H1 (cell line): ENCODE data around the gene MOB1B. TPM values are rescaled to one million over a fixed set of nuclear protein-coding genes. Genes with fewer than 3 reads are reported as not detected.

Source experiments
- CTCF ChIA-PET: fragments of 300-600 bp; sonication (Branson Sonifier 250); formaldehyde crosslinking; loops from one replicate; lab custom pipeline; 2021; ENCODE audit not compliant: partially characterized antibody; lab: Charles Lee
- POLR2A ChIA-PET: fragments of 300-600 bp; sonication (Branson Sonifier 250); formaldehyde crosslinking; loops from one replicate; lab custom pipeline; 2021; ENCODE audit warnings: inconsistent platforms; ENCODE audit not compliant: partially characterized antibody; lab: Charles Lee
- DNase-seq, 2 experiments: peaks; one replicate each; pipeline versions ENCODE4 v3.0.0 to v3.0.0-alpha.2; 2010 to 2022; ENCODE audit warnings: low spot score in 2 of 2, low read depth in 1 of 2, mixed read lengths in 1 of 2
- FAIRE-seq: peaks from 2 replicates; lab custom pipeline; 2011; peaks lifted over from hg19 to GRCh38; lab: Jason Lieb, UNC
- H2AFZ ChIP-seq: 2 replicates; pipeline ENCODE4 v1.8.1; 2012; ENCODE audit warnings: low read length, inconsistent platforms
- H2AK5ac ChIP-seq: 2 replicates; pipeline ENCODE4 v1.6.1; 2013; ENCODE audit warnings: low read depth, low read length
- H2BK120ac ChIP-seq: replicated peaks from 2 replicates; pipeline ENCODE3; 2013; ENCODE audit warnings: low read depth, low read length, inconsistent platforms
- H2BK12ac ChIP-seq: 2 replicates; pipeline ENCODE4 v1.6.1; 2013; ENCODE audit warnings: low read depth, low read length
- H2BK15ac ChIP-seq: 2 replicates; pipeline ENCODE4 v1.6.1; 2013; ENCODE audit warnings: low read length
- H2BK20ac ChIP-seq: 2 replicates; pipeline ENCODE4 v1.6.1; 2013; ENCODE audit warnings: low read length
- H2BK5ac ChIP-seq: 2 replicates; pipeline ENCODE4 v1.6.1; 2013; ENCODE audit warnings: low read depth, low read length
- H3K14ac ChIP-seq: 2 replicates; pipeline ENCODE4 v1.6.1; 2013; ENCODE audit warnings: inconsistent platforms; ENCODE audit not compliant: insufficient read length
- H3K18ac ChIP-seq: 2 replicates; pipeline ENCODE4 v1.6.1; 2013; ENCODE audit warnings: low read length; ENCODE audit errors: extremely low read depth
- H3K23ac ChIP-seq: 2 replicates; pipeline ENCODE4 v1.6.1; 2013; ENCODE audit warnings: inconsistent platforms; ENCODE audit not compliant: insufficient read length
- H3K23me2 ChIP-seq: 2 replicates; pipeline ENCODE4 v1.6.1; 2013; ENCODE audit warnings: low read depth, low read length
- H3K27ac ChIP-seq: 2 replicates; pipeline ENCODE4 v1.6.1; 2011; ENCODE audit warnings: low read depth, low read length, inconsistent platforms
- H3K27me3 ChIP-seq, 4 experiments: replicated peaks in 1 of 4; 1 replicate in 1 of 4; 2 replicates in 3 of 4; pipeline versions ENCODE4 v1.6.1 to v1.8.1; 2011 to 2013; ENCODE audit warnings: low read length in 3 of 4, mild to moderate bottlenecking in 3 of 4, inconsistent platforms in 2 of 4, mixed read lengths in 2 of 4, moderate library complexity in 1 of 4; ENCODE audit not compliant: control insufficient read depth in 3 of 4, insufficient read depth in 3 of 4; ENCODE audit errors: extremely low read depth in 1 of 4
- H3K36me3 ChIP-seq, 4 experiments: 2 replicates each; pipeline versions ENCODE4 v1.6.1 to v1.8.1; 2011 to 2013; ENCODE audit warnings: mild to moderate bottlenecking in 4 of 4, low read length in 3 of 4, moderate library complexity in 2 of 4, control low read depth in 1 of 4, inconsistent platforms in 1 of 4; ENCODE audit not compliant: insufficient read depth in 4 of 4, control insufficient read depth in 2 of 4
- H3K4ac ChIP-seq: replicated peaks from 2 replicates; pipeline ENCODE3; 2013; ENCODE audit warnings: low read length, low read depth, mixed read lengths, inconsistent platforms; ENCODE audit not compliant: insufficient read length
- H3K4me1 ChIP-seq, 4 experiments: replicated peaks in 1 of 4; 1 replicate in 1 of 4; 2 replicates in 3 of 4; pipeline versions ENCODE4 v1.6.1 to v1.8.1; 2011 to 2013; ENCODE audit warnings: low read length in 3 of 4, inconsistent platforms in 2 of 4, mixed read lengths in 1 of 4; ENCODE audit not compliant: insufficient read depth in 4 of 4, control insufficient read depth in 3 of 4
- H3K4me2 ChIP-seq, 2 experiments: 2 replicates each; pipeline versions ENCODE4 v1.6.1 to v1.8.1; 2011 to 2013; ENCODE audit warnings: low read depth in 2 of 2, low read length in 2 of 2, control low read depth in 1 of 2, inconsistent platforms in 1 of 2, mild to moderate bottlenecking in 1 of 2; ENCODE audit not compliant: insufficient read depth in 1 of 2
- H3K4me3 ChIP-seq, 4 experiments: fragments of 200-600, 300-600 bp in 1 of 4; sonication (generic), shearing (Covaris generic), sonication (Bioruptor Twin) in 1 of 4; 2 replicates each; pipeline versions ENCODE4 v1.5.1 to v1.8.1; 2011 to 2016; ENCODE audit warnings: low read length in 4 of 4, low read depth in 3 of 4, control low read depth in 2 of 4, inconsistent platforms in 2 of 4, mild to moderate bottlenecking in 2 of 4, mixed read lengths in 1 of 4, moderate library complexity in 1 of 4; ENCODE audit not compliant: insufficient read depth in 2 of 4; ENCODE audit errors: extremely low read depth in 1 of 4
- H3K56ac ChIP-seq: replicated peaks from 2 replicates; pipeline ENCODE3; 2013; ENCODE audit warnings: low read depth, mild to moderate bottlenecking, mixed read lengths, low read length, inconsistent platforms; ENCODE audit not compliant: insufficient read length
- H3K79me1 ChIP-seq: 2 replicates; pipeline ENCODE4 v1.6.1; 2013; ENCODE audit warnings: low read depth, low read length, control low read depth
- H3K79me2 ChIP-seq, 2 experiments: 2 replicates each; pipeline versions ENCODE4 v1.6.1 to v1.8.1; 2012 to 2013; ENCODE audit warnings: low read length in 2 of 2, mild to moderate bottlenecking in 2 of 2, inconsistent platforms in 1 of 2; ENCODE audit not compliant: insufficient read depth in 2 of 2, control insufficient read depth in 1 of 2
- H3K9ac ChIP-seq, 4 experiments: replicated peaks in 1 of 4; 1 replicate in 1 of 4; 2 replicates in 3 of 4; pipeline versions ENCODE4 v1.6.1 to v1.8.1; 2011 to 2013; ENCODE audit warnings: low read depth in 3 of 4, low read length in 3 of 4, control low read depth in 2 of 4, mild to moderate bottlenecking in 2 of 4, moderate library complexity in 2 of 4, inconsistent platforms in 1 of 4; ENCODE audit errors: extremely low read depth in 1 of 4
- H3K9me3 ChIP-seq, 2 experiments: 2 replicates each; pipeline versions ENCODE4 v1.6.1 to v1.8.1; 2012 to 2013; ENCODE audit warnings: mild to moderate bottlenecking in 2 of 2, moderate library complexity in 2 of 2, control low read depth in 1 of 2, inconsistent platforms in 1 of 2, low read depth in 1 of 2, low read length in 1 of 2, mixed read lengths in 1 of 2; ENCODE audit not compliant: insufficient read depth in 2 of 2
- H4K20me1 ChIP-seq, 2 experiments: replicated peaks in 1 of 2; 2 replicates each; pipeline versions ENCODE3 to v1.8.1; 2011 to 2013; ENCODE audit warnings: inconsistent platforms in 2 of 2, low read length in 2 of 2, mild to moderate bottlenecking in 1 of 2; ENCODE audit not compliant: insufficient read depth in 2 of 2, control insufficient read depth in 1 of 2
- H4K5ac ChIP-seq: 2 replicates; pipeline ENCODE4 v1.6.1; 2013; ENCODE audit warnings: low read length, low read depth, mixed read lengths, inconsistent platforms; ENCODE audit not compliant: insufficient read length
- H4K8ac ChIP-seq: 2 replicates; pipeline ENCODE4 v1.8.0; 2013; ENCODE audit warnings: mild to moderate bottlenecking, moderate library complexity, low read length, inconsistent platforms; ENCODE audit not compliant: insufficient read depth; ENCODE audit errors: extremely low read depth
- H4K91ac ChIP-seq: replicated peaks from 2 replicates; pipeline ENCODE3; 2013; ENCODE audit warnings: low read length, mixed read lengths, inconsistent platforms; ENCODE audit not compliant: insufficient read length
- BCL11A ChIP-seq, 2 experiments: IDR thresholded peaks; one replicate each; pipeline ENCODE4 v1.6.1; 2011; ENCODE audit warnings: low read depth in 2 of 2, low read length in 2 of 2, mild to moderate bottlenecking in 2 of 2
- GTF2F1 ChIP-seq: IDR thresholded peaks from 2 replicates; pipeline ENCODE4 v1.6.1; 2012; ENCODE audit warnings: low read depth, low read length, improper control_type of control experiment, borderline replicate concordance
- WGBS, 2 experiments: shearing (Covaris generic) in 1 of 2; methylation state at CpG; one replicate each; pipeline versions ENCODE4 v1.1.6 to v1.1.7; 2013 to 2015; ENCODE audit warnings: low lambda C conversion rate in 2 of 2, mixed read lengths in 2 of 2, inconsistent platforms in 1 of 2, low coverage in 1 of 2, missing lambda C conversion rate in 1 of 2; ENCODE audit not compliant: insufficient replicate concordance in 2 of 2, insufficient coverage in 1 of 2, insufficient read length in 1 of 2; ENCODE audit errors: extremely low coverage in 1 of 2, missing lambda C conversion rate in 1 of 2; 5-methylcytosine and 5-hydroxymethylcytosine counted together
- polyA plus RNA-seq, 7 experiments: library from polyadenylated mRNA; depleted of rRNA in 3 of 7; stranded (reverse) in 5 of 7; unstranded in 2 of 7; fragments of >200 nt in 5 of 7; fragments of 200-250 nt in 2 of 7; gene quantifications; 1 replicate in 5 of 7; 2 replicates in 1 of 7; 4 replicates in 1 of 7; pipeline versions ENCODE4 v1.2.1 to v1.2.3, GENCODE V29; 2011 to 2013; ENCODE audit warnings: missing spikeins in 2 of 7, mixed read lengths in 2 of 7
- total RNA-seq: library from RNA; stranded (reverse); fragmentation: NEBNext Ultra II Directional; extraction: Animal tissue kit (Norgen Biotek cat#: 25700); gene quantifications from 2 replicates; pipeline ENCODE4 v1.2.1, GENCODE V29; 2021

MOB1B gene
- total and polyA plus RNA-seq, 2 of the 8 experiments (the other 6 are each of a cell fraction or from before 2014, with no cell fraction given), result 3.8 to 33.5 TPM

- Histone ChIP-seq H3K79me1 (no peaks in the 10 kb centered on the region; the same call in 1 of the 2 replicates), H3K27ac (no peak overlapping the region), H4K8ac (no peak overlapping the region), H3K23ac (no peak overlapping the region), H4K5ac (no peak overlapping the region), H3K4me2 (no peak overlapping the region), H3K56ac (no peak overlapping the region), H3K4me3 (no peak overlapping the region), H3K4ac (no peak overlapping the region), H3K27me3 (no peaks in the 10 kb centered on the region), H2BK5ac (no peak overlapping the region), H3K79me2 (peaks cover 0 to 52% of the 10 kb centered on the region in 2 experiments; a peak in 2 of 4 replicates), H3K36me3 (peaks cover 0 to 7% (median 0%) of the 10 kb centered on the region in 4 experiments; a peak in 3 of 8 replicates), H4K91ac (no peak overlapping the region), H2BK12ac (no peak overlapping the region), H2AFZ (no peak overlapping the region), H3K23me2 (no peaks in the 10 kb centered on the region), H2BK15ac (no peak overlapping the region), H3K4me1 (peaks cover 0 to 8% (median 4%) of the 10 kb centered on the region in 4 experiments; a peak in 6 of 7 replicates), H2AK5ac (no peak overlapping the region), H3K9me3 (peaks cover 0 to 2% of the 10 kb centered on the region in 2 experiments; a peak in 1 of 4 replicates), H3K9ac (no peak overlapping the region), H2BK120ac (no peak overlapping the region), H4K20me1 (peaks cover 0 to 3% of the 10 kb centered on the region in 2 experiments), H2BK20ac (no peak overlapping the region), H3K14ac (no peak overlapping the region), H3K18ac (no peak overlapping the region)
- POLR2A ChIA-PET, result no interaction called here
- TF ChIP-seq BCL11A (IDR thresholded peaks at IDR 0.05; ENCODE audit: low read depth in 2 of 2, low read length in 2 of 2), result no peak
- no peak for TF ChIP-seq GTF2F1
- CTCF ChIA-PET, result interaction anchor here (1.0 to 4.4 kb wide), 13 partner anchors 8 to 357 kb away, joined by 3 to 40 read pairs (median 5); partner anchors contain the start of gene DCK
- 91% methylated on average over 3 of the region's 3 CpGs; no CpG with 5 or more reads in 1 of the 2 experiments for WGBS, 2 experiments
- DNase-seq (no peak), FAIRE-seq (no peak)
These were observed 106.9 kb downstream of the MOB1B start for GRCh38 chr4:71009086-71009485.
